Glomerular visceral epithelial cell (primary cell): ENCODE measurements around the gene PHACTR3.

Experiments
- DNase-seq: peaks from one replicate; pipeline ENCODE4 v3.0.0-alpha.2; 2016; ENCODE audit errors: extremely low spot score

The PHACTR3 gene

DNA sequence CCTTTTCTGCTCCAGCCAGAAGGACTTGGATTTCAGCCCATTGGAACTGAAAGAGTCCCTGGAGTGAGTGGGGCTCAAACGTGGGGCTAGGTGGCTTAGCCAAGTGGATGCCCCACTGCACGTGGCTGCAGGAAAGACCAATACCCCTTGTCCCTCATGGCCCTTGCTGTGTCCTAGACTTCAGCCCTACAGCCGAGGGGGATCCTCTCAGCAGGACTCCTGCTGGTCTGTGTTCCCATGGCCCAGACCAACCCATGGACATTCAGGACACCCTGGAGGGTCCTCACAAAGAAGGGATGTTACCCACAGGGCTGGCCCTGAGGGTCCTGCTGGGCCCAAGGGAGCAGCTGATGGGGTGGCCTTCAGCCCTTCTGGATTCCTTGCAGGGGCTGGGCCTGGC lies 30.0 kb upstream of the PHACTR3 start:
- DNase-seq = no peak

DNA sequence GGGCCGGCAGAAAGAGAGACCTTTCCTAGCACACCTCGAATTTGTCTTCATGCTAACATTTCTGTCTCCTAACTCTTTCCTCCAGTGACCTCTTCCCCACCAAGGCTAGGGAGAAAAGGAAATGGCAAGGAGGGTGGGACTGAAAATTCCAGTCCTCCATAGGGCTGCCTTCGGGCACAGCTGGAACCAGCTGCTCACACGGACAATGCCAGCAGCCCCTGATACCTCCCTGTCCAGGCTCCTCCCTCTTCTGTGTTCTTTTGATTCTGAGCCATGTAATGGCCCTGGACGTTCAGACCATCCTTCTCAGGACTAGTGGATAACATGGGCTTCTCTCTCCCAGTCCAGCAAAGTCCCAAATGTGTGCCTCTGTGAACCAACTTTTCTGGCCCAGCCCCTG lies 29.1 kb upstream of the PHACTR3 start:
- DNase-seq = no peak

DNA sequence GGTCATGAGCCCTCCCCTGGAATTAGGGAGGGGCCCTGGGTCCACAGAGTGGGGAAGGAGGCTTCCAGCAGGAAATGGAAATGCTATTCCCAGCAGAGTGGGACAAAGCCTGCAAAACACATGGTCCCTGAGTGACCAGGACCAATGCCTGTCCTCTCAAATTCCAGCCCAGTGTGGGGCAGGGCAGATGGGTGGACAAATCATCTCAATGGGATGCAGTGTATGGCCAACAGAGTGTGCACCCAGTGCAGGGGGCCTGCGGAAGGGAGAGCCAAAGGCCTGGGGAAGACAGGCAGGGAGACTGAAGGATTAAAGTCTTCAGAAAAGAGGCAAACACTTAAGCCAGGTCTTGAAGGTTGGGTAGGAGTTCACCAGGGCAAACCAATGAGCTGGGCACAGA lies 28.7 kb upstream of the PHACTR3 start:
- no peak for DNase-seq

DNA sequence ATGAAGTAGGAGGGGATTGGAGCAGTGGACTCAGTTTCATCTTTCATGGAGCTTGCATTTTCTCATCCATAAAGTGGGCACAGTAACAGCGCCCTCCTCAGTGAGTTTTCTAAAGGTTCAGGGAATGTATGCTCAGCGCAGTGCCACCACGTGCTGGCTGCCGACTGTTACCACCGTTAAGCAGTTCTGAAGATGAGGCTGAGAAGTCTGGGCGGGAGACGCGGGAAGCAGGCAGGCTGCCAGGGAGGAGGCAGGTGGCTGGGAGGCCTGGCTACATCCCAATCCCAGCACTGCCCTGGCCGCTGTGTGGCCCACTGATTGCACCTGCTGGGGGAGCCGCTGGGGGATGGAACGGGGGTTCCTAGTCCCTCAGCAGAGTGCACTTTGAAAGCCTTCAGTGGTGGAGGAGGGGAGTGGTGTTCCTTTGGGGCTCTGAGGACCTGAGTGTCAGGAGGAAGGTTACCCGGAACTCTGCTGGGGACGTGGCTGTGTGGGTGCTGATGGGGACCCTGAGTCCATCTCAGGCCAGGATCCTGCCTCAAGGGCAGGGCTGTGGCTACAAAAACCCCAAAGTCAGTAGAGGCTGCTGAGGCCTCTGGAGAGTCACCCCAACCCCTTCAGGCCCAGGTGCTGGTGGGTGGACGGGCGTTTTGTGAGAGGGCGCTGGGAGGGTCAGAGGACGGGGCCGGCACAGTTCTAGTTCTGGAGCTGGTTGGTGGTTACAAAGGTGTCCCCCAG lies 28.0 kb upstream of the PHACTR3 start:
- DNase-seq = no peak

DNA sequence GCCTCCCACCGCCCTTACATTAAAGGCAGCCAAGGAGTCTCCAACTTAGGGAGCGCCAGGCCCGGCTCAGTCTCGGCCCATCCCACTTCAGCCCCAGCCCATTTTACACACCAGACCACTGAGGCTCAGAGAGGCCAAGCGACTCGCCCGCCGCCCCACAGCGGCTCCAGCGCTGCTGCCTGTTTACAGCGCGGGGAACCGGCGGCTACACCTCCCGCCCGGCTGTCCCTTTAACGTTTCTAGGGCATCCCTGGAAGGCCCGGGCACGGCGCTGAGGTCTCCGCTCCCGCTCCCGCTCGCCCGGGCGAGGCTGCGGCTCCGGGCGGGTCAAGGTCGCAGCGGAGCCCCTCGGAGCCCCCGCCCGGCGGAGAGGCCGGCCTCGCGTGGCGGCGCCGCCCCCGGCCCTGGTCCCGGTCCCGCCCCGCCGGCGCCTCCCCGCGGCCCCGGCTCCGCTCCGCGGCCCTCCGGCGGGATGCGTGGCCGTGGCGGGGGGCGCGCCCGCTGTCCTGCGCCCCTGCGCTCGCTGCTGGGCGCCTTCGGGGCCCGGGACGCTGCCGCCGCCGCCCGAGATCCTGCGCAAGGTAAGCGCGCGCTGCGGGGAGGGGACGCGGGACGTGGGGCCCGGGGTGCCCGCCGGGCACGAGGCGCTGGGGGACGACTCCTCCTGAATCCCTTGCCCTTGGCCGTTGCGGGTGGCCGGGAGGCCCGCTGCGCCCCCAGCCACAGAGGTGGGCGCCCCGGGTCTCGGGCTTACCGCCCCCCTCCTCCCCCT lies 27.1 kb upstream of the PHACTR3 start:
- DNase-seq = no peak

DNA sequence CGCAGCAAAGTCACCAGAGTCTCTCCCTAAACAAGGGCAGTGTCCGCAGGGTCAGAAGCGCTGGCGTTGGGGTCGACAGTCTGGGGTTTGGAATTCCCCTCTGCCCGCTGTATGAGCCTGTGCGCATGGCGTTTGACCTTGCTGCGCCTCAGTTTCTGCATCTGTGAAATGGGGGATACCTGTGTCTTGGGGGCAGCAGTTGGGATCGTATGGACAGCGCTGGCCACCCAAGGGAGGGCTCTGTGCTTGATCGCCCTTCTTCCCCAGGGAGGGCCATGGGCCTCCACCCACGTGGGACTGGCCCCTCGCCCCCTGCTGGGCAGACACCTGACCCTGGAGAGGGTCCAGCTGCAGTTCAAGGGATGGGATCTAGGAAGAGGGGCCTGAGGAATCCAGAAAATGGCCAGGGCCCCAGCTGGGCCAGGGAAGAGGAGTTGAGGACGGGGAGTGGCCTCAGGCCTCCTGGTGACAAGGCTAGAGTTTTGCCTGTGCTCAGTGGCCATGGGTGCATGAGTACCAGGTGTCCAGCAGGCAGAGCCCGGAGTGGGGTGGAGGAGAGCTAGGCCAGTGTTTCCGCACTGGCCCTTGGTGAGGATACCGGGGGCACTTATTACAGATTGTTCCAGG lies 26.4 kb upstream of the PHACTR3 start:
- DNase-seq = no peak

DNA sequence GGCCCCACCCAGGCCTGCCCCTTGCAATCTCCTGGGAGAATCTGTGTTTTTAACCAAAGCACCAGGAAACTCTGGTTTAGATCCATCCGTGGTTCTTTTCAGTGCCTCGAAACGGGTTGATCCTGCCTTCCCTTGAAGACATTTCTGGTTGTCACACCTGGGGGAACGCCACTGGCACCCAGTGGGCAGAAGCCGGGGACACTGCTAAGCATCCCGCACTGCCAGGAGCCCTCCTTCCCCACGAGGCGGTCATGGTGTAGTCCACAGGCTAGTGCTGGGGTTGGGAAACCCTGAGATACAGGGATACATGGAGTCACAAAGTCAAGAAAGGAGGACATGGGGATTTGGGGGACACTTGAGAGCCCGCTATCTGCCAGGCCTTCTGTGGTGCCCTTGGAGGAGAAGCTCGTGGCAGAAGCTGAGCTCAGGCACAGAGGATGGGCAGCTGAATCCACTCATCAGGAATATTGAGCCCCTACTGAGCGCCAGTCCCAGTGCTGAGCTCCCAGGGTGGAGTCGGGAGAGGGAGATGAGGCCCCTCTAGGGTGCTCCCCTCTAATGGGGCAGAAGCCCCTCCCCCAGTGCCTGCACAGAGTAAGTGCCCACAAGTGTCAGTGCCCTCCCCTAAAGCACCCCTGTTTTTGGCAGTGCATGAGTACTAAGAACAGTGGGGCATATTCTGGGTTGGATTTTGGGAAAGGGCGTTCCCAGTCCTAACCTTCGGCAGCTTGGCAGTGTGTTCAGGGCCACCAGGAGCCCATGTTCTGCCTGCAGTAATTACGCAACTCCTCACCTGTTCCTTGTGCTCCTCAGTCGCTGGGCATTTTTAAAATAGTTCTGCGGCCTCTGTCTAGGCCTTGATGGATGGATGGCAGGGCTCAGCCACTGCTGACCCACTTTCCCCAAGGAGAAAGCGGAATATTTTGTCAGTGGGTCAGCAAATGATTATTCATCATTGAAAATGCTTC lies 25.6 kb upstream of the PHACTR3 start:
- DNase-seq = no peak

DNA sequence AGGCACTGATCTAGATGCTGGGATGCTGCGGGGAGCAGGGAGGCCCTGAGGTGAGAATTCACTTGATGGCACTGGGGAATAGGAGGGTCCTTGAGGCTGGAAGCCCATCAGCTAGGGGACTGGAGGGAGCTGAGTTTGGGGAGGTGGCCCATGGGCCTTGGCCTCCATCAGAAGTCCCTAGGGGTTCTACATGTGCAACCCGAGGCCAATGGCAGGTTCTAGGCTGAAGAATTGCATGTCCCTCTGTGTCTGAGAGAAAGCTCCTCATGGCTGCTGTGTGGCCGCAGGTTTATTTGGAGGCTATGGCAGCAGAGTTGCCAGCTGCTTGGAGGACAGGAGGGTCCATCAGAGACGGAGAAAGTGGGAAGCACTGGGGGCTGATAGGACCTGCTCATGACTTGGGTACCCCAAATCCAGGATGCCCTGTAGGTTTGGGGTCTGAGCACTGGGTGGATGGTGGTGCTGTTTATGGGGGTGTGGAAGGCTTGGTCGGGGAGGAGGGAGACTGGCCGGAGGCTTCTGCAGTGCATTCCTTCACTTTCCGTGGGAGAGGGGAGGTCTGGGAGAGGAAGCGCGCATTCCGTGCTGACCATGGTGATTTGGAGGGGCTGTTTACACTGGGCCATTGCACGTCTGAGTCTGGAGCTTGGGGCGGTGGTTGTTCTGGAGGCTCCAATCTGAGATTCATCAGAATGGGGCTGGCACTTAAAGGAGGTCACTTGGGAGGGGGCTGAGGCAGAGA lies 24.8 kb upstream of the PHACTR3 start:
- no peak for DNase-seq

DNA sequence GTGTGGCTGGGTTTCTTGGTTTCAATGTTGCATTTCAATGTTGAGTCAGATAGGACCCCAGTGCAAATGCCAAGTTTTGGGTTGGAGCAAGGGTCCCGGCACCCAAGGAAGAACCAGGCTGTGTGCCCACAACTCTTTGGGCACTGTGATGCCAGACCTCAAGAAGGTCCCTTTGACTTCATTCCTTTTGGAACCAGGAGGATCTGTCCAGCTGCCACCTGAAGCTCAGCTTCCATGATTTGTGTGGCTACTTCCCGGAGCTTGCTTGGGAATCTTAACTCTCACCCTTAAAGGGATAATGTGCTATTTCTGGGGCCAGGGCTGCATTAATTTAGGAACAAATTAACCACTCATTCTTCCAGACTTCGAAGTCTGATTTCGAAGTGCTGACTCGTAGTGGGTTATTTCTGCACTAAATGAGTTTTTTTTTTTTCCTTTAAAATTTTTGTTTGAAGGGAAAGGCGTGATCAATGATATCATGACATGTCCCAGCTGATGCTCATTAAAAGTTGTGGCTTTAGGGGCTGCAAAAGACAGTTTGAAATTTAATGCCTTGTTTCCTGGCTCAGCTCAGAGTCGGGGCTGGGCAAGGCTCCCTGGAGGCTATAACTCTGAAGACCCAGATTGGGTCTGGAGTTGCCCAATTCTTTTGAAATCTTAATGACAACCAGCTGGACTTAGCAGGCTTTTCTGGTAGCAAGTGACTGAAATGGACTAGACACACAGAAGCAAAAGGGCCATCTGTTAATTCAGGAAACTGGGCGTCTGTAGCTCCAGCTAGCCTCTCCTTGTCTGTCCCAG lies 24.0 kb upstream of the PHACTR3 start:
- DNase-seq = no peak

DNA sequence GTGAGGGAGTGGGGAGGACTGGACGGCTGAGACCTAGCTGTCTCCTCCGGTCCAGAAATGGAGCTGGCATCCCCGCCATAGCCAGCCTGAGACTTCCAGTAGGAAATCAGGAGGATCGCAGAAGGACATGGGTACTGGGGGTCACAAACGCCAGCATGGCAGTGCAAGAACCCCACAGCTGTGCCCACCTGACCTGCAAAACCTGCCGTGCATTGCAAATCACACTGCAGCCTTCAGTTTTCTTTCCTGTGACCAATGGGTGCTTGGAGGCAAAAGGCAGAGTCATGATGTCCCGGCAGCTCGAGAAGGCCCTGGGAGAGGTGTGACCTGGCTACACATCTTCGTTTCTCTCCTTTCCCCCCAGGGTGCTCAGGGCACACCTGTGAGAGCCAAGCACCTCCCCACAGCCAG lies 23.3 kb upstream of the PHACTR3 start:
- DNase-seq = no peak

DNA sequence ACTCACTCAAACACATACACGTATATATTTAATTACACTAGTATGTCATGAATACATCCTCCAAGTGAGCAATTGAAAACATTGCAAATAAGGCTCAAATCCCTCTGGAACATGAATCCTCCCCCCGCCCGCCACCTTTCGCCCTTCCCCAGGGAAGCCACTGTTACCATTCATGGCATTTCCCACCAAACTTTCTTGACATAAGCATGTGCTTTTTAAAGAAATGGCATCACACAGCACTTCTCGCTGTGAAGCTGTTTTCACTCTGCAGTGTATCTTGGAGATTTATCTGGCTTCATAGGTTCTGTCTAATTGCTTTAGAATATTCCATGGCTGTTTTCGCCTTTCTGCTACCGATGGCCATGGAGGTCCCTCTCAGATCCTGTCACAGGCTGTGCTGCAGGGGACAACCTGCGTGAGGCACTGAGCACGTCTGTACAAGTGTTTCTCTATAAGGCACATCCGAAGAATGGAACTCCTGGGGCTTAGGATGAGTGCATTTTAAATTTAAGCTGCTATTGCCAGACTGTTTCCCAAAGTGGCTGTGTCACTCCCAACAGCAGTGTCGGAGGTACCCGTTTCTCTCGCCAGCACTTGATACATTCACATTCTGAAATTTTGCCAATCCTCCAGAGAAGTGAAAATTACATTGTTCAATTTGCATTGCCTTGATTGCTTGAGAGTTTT lies 22.2 kb upstream of the PHACTR3 start:
- no peak for DNase-seq

DNA sequence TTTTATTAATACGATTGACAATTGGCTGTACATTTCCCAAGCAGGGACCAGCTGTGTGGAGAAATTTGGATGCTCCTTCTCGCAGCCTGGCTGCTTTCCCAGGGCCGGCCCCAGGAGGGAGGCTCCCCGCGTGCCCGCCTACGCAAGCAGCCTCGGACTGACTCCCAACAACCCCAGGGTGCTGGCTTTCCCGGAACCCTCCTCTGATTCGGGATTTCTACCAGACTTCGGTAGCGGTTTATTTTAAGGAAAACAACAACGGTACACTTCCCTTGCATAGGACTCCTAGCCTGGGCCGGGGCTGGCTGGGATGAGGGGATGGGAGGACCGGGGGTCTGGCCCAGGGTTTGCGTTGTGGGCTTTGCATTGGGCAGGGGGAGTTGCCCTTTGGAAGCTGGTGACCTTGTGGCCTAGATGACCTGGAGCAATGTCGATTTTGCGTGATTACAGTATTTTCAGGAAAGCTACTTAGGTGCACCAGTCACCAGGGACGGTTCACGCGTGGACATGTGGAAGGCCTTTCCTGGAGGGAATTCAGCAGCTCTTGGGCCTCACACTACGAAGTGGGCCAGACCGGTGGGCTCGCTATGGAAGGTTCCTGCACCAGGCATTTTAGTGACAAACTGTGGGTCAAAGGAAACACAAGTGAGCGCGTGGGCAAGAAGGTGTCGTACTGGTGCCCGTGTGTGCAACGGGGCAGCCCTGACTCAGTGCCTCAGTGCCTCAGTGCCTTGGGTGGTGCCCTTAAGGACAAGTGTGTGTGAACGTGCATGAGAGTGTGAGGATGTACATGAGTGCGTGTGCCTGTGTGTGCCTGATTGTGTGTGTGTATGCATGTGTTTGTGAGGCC lies 20.7 kb upstream of the PHACTR3 start:
- no peak for DNase-seq

DNA sequence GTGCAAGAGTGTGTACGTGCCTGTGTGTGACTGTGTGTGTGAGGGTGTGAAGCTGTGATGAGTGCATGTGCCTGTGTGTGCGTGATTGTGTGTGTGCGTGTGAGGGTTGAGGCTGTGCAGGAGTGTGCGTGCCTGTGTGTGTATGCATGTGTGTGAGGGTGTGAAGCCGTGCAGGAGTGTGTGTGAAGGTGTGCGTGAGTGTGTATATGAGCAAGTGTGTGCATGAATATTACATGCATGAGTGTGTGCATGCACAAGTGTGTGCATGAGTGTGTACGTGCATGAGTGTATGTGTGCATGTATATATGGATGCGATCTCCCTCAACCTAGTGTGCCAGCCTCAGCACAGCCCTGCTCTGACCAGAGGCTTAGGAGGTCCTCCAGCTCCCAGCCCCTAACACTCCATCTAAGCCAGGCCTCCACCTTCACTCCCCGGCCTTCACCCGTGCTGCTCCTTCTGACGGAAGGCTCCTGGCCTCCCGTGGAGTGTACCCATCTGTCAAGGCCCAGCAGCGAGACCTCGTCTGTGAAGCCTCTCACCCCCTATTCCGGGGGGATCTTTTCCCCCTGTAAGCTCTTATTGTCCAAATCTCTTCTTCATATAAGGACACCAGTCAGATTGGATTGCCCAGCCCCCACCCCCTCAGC lies 19.9 kb upstream of the PHACTR3 start:
- DNase-seq = no peak

DNA sequence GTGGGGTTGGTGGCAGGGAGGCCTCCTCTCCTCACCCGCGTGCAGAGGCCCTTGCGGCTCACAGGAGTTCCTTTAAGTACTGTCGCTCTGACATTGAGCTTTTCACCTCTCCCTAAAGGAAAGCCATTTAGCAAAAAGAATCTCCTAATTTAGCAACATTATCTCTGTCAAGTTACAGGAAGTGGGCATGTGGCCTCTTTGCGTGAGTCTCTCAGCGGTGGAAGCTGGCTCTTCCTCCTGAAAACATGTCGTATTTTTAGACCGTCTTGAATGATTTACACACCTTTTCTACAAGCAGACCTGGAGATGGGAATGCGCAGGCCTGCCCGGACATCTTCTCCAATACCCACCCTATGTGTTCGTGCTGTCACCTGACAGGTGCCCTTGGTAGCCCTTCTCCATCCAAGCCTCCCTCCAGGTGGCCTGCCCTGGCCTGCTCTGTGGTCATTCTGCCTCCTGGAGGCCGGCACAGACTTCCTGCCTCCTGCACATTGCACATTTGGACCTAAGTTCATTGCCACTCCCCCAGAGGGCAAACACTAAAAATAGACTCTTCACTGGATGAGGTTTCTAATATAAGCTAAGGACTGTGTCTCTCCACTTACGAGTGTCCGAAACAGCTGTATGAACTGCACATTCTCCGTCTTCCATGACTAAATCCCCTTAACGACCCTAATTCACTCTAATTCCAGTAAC lies 18.5 kb upstream of the PHACTR3 start:
- no peak for DNase-seq

DNA sequence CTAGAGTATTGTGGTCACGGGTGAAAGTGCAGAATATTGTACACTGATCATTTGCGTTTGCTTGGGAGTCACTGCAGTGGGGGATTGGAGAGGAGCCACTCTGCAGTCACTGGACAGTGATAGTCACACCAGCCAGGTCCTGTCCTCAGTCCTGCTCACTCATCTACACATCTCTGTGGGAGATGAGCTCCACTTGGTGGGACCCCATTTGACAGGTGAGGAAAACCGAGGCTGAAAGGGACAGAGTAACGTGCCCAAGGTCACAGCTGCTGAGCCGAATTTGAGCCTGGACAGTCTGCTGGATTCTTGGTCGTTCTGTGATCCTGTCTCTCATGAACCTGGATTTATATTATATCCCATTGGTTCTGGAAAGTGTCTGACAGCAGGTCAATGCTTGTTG lies 17.7 kb upstream of the PHACTR3 start:
- no peak for DNase-seq

DNA sequence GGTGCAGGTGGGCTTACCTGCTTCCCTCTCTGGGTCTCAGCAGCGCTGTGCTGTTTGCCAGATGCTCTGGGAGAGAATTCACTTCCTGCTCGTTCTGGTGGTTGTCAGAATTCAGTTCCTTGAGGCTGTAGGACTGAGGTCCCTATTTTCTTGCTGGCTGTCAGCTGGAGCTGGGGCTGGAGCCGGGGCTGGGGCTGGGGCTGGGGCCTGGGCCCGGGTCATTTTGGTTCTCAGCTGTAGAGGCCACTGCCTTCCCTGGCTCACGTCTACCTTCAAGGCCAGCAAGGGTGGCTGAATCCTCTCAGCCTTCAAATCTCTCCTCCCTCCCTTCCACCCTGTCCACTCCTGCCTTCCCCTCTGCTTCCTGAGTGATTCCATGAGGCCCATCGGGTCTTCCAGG lies 16.8 kb upstream of the PHACTR3 start:
- DNase-seq = no peak

DNA sequence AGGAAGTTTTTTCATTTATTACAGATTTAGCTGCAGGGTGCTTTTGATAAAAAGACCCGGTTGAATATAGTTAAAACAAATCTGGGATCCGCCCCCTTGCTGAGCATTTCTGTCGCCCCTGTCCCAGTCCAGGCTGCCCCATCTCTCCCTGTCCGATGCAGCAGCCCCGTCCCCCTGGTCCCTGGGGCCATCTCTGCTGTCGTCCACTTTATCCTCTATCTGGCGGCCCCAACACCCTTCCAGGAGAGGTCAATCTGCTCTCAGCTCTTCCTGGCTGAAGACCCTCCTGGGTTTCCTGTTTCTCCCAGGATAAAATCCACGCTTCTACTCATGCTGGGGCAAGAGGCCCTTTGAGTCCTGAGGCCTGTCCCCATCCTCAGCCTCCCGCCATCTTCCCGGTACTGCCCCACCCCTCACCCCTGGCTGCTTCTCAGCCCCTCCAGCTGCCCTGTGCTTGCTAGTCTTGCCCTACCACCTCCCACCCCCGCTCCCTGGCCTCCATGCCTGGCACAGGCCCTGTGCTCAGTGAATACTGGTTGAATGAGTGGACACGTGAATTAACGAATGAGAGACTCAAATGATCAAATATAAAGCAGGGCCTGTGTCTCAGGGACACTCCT lies 16.0 kb upstream of the PHACTR3 start:
- DNase-seq = no peak
